ENCODE results near the gene RAN. TPM values are rescaled to one million over a fixed set of nuclear protein-coding genes. Genes with fewer than 3 reads are reported as not detected.
A peak's percentile ranks its signal among the peaks of the same experiment; 100 is the strongest.

The RAN gene
- total RNA-seq, 1 donor from 2014 or later = 748 TPM

GRCh38 chr12:130835011-130835410 lies 36.9 kb upstream of the RAN start:
- H3K9me3 Mint-ChIP-seq = no peaks in the 10 kb centered on the region
- no peaks in the 10 kb centered on the region for H3K36me3 Mint-ChIP-seq (ENCODE audit: low read depth)
- H3K27ac Mint-ChIP-seq = no peak overlapping the region
- ATAC-seq (ENCODE audit: low read depth) = no peak
- DNase-seq = no peak
- peaks cover 21% of the 10 kb centered on the region for H3K4me1 Mint-ChIP-seq
- H3K27me3 Mint-ChIP-seq = no peaks in the 10 kb centered on the region
- H3K4me3 Mint-ChIP-seq = no peak overlapping the region
- CTCF ChIA-PET = interaction anchor here (0.8 to 2.1 kb wide), 2 partner anchors 9 to 297 kb away, joined by 3 to 5 read pairs; no protein-coding TSS in a partner anchor
- POLR2A ChIA-PET = no interaction called here
- no peak for TF ChIP-seq CTCF (IDR thresholded peaks at IDR 0.05)
- intact Hi-C loops (cut with micrococcal nuclease) = no loop called here

GRCh38 chr12:130835436-130835835 lies 36.4 kb upstream of the RAN start:
- POLR2A ChIA-PET = no interaction called here
- Mint-ChIP-seq H3K4me3 (no peak overlapping the region), H3K4me1 (peaks cover 18% of the 10 kb centered on the region), H3K9me3 (no peaks in the 10 kb centered on the region), H3K27me3 (no peaks in the 10 kb centered on the region), H3K27ac (no peak overlapping the region), H3K36me3 (ENCODE audit: low read depth) (no peaks in the 10 kb centered on the region)
- no peak for ATAC-seq (ENCODE audit: low read depth)
- no peak for TF ChIP-seq CTCF (IDR thresholded peaks at IDR 0.05)
- intact Hi-C loops (cut with micrococcal nuclease) = no loop called here
- CTCF ChIA-PET = interaction anchor here (0.8 to 2.1 kb wide), 2 partner anchors 9 to 296 kb away, joined by 3 to 5 read pairs; no protein-coding TSS in a partner anchor
- no peak for DNase-seq

- no peak for DNase-seq
- POLR2A ChIA-PET = interaction anchor here (0.6 kb wide), 1 partner anchor 14 kb away, joined by 3 read pairs; no protein-coding TSS in a partner anchor
- CTCF ChIA-PET = interaction anchor here (0.7 to 1.6 kb wide), 3 partner anchors 11 to 32 kb away, joined by 3 to 5 read pairs (median 3); no protein-coding TSS in a partner anchor
- peak; percentile 7 for ATAC-seq (ENCODE audit: low read depth)
- peaks cover 18% of the 10 kb centered on the region for H3K4me1 Mint-ChIP-seq
- H3K4me3 Mint-ChIP-seq = peak overlapping the region; percentile 68
- H3K27ac Mint-ChIP-seq = no peak overlapping the region
- intact Hi-C loops (cut with micrococcal nuclease) = no loop called here
- no peaks in the 10 kb centered on the region for H3K36me3 Mint-ChIP-seq (ENCODE audit: low read depth)
- H3K9me3 Mint-ChIP-seq = no peaks in the 10 kb centered on the region
- no peaks in the 10 kb centered on the region for H3K27me3 Mint-ChIP-seq
- no peak for TF ChIP-seq CTCF (IDR thresholded peaks at IDR 0.05)
Observed at GRCh38 chr12:130838284-130838950, 33.4 kb upstream of the RAN start.

GRCh38 chr12:130838951-130839769 lies 32.7 kb upstream of the RAN start, which contains the start of gene STX2:
TSS of gene STX2 (minus strand) at chr12:130839250. CDS start at chr12:130839099, 151 bp downstream.
- H3K27ac Mint-ChIP-seq = peak within 1 kb of the TSS; percentile 61
- DNase-seq = peak; percentile 96
- H3K27me3 Mint-ChIP-seq = no peaks in the 10 kb centered on the region
- peak within 1 kb of the TSS; percentile 83 for H3K4me3 Mint-ChIP-seq
- peaks cover 18% of the 10 kb centered on the region for H3K4me1 Mint-ChIP-seq
- ATAC-seq (ENCODE audit: low read depth) = peak; percentile 94
- ChIA-PET CTCF (interaction anchor here (1.3 to 1.6 kb wide), 2 partner anchors 13 to 293 kb away, joined by 3 to 5 read pairs; no protein-coding TSS in a partner anchor), POLR2A (interaction anchor here (0.6 kb wide), 1 partner anchor 13 kb away, joined by 3 read pairs; no protein-coding TSS in a partner anchor)
- H3K36me3 Mint-ChIP-seq (ENCODE audit: low read depth) = no peaks in the 10 kb centered on the region
- no peaks in the 10 kb centered on the region for H3K9me3 Mint-ChIP-seq
- intact Hi-C loops (cut with micrococcal nuclease) = loop anchor here (1.0 kb wide), 3 partner anchors 21 to 141 kb away; no protein-coding TSS in a partner anchor
- no peak for TF ChIP-seq CTCF (IDR thresholded peaks at IDR 0.05)

All from activated B cell treated with CpG ODN at 0.5 μM for 24 hours (primary cell).